Stimulated activated CD8-positive, alpha-beta memory T cell treated with anti-CD3 and anti-CD28 coated beads, Interleukin-15, amount 100 ng/mL, for 1 hour (primary cell): ENCODE data around the gene GATA2.

ENCODE experiments used
- DNase-seq: peaks from one replicate; pipeline ENCODE4 v3.0.0-alpha.2; 2020; ENCODE audit warnings: low read depth

Gene GATA2

GRCh38 chr3:128492671-128493569, at the start of gene GATA2:
Gene GATA2, minus strand, starts transcription at chr3:128493201. Its CDS starts 6,170 bp downstream, at chr3:128487031.
- DNase-seq = no peak

- no peak for DNase-seq
Measured at GRCh38 chr3:128541246-128541645, 48.2 kb upstream of the GATA2 start.

GRCh38 chr3:128539376-128539775, 46.4 kb upstream of the GATA2 start:
- DNase-seq = no peak

- DNase-seq = no peak
Measured at GRCh38 chr3:128537091-128537703, 44.2 kb upstream of the GATA2 start.

GRCh38 chr3:128532012-128532983, 39.3 kb upstream of the GATA2 start:
- no peak for DNase-seq

GRCh38 chr3:128524374-128525299, 31.6 kb upstream of the GATA2 start:
- DNase-seq = no peak

- DNase-seq = no peak
Measured at GRCh38 chr3:128523591-128523990, 30.6 kb upstream of the GATA2 start.

- no peak for DNase-seq
Measured at GRCh38 chr3:128521715-128522114, 28.7 kb upstream of the GATA2 start.

- DNase-seq = no peak
Measured at GRCh38 chr3:128518587-128519490, 25.8 kb upstream of the GATA2 start.

- no peak for DNase-seq
Measured at GRCh38 chr3:128517648-128518047, 24.6 kb upstream of the GATA2 start.

GRCh38 chr3:128515967-128516366, 23.0 kb upstream of the GATA2 start:
- no peak for DNase-seq

GRCh38 chr3:128508852-128509251, 15.9 kb upstream of the GATA2 start:
- no peak for DNase-seq

- DNase-seq = no peak
Measured at GRCh38 chr3:128506754-128507153, 13.8 kb upstream of the GATA2 start.

GRCh38 chr3:128505771-128506170, 12.8 kb upstream of the GATA2 start:
- DNase-seq = no peak

GRCh38 chr3:128504963-128505730, 12.1 kb upstream of the GATA2 start:
- DNase-seq = no peak

- DNase-seq = no peak
Measured at GRCh38 chr3:128504533-128504915, 11.5 kb upstream of the GATA2 start.

GRCh38 chr3:128503751-128504532, 10.9 kb upstream of the GATA2 start:
- no peak for DNase-seq

GRCh38 chr3:128503164-128503651, 10.2 kb upstream of the GATA2 start:
- DNase-seq = no peak
